Fibroblast of lung (primary cell): ENCODE results near the gene DLL4.

Source experiments
- CTCF ChIP-seq, 2 donors: IDR thresholded peaks in 1 of 2; conservative IDR thresholded peaks in 1 of 2; 1 replicate in 1 of 2; 2 replicates in 1 of 2; pipeline ENCODE4 v1.5.1; 2011 to 2012; ENCODE audit warnings: low read length in 2 of 2, control low read depth in 1 of 2, inconsistent platforms in 1 of 2, low read depth in 1 of 2, mild to moderate bottlenecking in 1 of 2
- EZH2 ChIP-seq: IDR thresholded peaks from 2 replicates; pipeline ENCODE4 v1.5.1; 2012; ENCODE audit warnings: low read length, control low read depth, mild to moderate bottlenecking; ENCODE audit errors: missing control alignments

GRCh38 chr15:40960151-40960885, 31.2 kb downstream of the DLL4 start:
- TF ChIP-seq CTCF (conservative IDR thresholded peaks at IDR 0.05 in 1 of 2, IDR thresholded peaks at IDR 0.05 in 1 of 2; ENCODE audit: low read depth in 1 of 2, low read length in 2 of 2) = no peak
- no peak for TF ChIP-seq EZH2
